Measurements from ENCODE around the gene HOXA3. TPM values are rescaled to one million over a fixed set of nuclear protein-coding genes. Genes with fewer than 3 reads are reported as not detected.

The HOXA3 gene
- total RNA-seq, 1 donor from 2014 or later = not detected

GRCh38 chr7:27091941-27092818 lies 60.2 kb downstream of the HOXA3 start:
- H3K27me3 Mint-ChIP-seq (ENCODE audit: low read depth, unreplicated experiment) = peaks cover 91% of the 10 kb centered on the region
- H3K27me3 ChIP-seq (ENCODE audit: insufficient read depth, low read length) = peaks cover 79% of the 10 kb centered on the region
- no peak for FAIRE-seq

GRCh38 chr7:27091105-27091504 lies 61.3 kb downstream of the HOXA3 start:
- no peak for TF ChIP-seq EZH2 (IDR thresholded peaks at IDR 0.05; ENCODE audit: insufficient read depth, low read length)
- no peak for TF ChIP-seq CTCF (IDR thresholded peaks at IDR 0.05; ENCODE audit: insufficient read depth, low read depth, low read length)
- H3K36me3 ChIP-seq (ENCODE audit: insufficient read depth, low read length) = no peaks in the 10 kb centered on the region
- H3K27ac Mint-ChIP-seq (ENCODE audit: unreplicated experiment) = no peak overlapping the region
- no peak overlapping the region for H3K27ac ChIP-seq (ENCODE audit: low read depth, low read length)
- H3K4me2 ChIP-seq (ENCODE audit: low read length) = no peak overlapping the region
- FAIRE-seq (no peak), DNase-seq (ENCODE audit: low read depth) (no peak)
- H3K4me3 Mint-ChIP-seq (ENCODE audit: unreplicated experiment) = no peak overlapping the region
- H4K20me1 ChIP-seq (ENCODE audit: insufficient read depth, low read length) = no peaks in the 10 kb centered on the region
- H2AFZ ChIP-seq (ENCODE audit: low read depth, low read length) = no peak overlapping the region
- H3K4me1 ChIP-seq (ENCODE audit: insufficient read depth, low read length) = no peaks in the 10 kb centered on the region
- no peak overlapping the region for H3K9ac ChIP-seq (ENCODE audit: low read length)
- no peaks in the 10 kb centered on the region for H3K36me3 Mint-ChIP-seq (ENCODE audit: low read depth, unreplicated experiment)
- H3K79me2 ChIP-seq (ENCODE audit: insufficient read depth, low read length) = no peaks in the 10 kb centered on the region
- H3K4me1 Mint-ChIP-seq (ENCODE audit: low read depth, unreplicated experiment) = no peaks in the 10 kb centered on the region
- no peak overlapping the region for H3K4me3 ChIP-seq (ENCODE audit: insufficient read depth, low read depth, low read length)
- no peaks in the 10 kb centered on the region for H3K9me3 ChIP-seq (ENCODE audit: insufficient read depth, low read depth, low read length)
- peaks cover 93% of the 10 kb centered on the region for H3K27me3 Mint-ChIP-seq (ENCODE audit: low read depth, unreplicated experiment)
- peaks cover 72% of the 10 kb centered on the region for H3K27me3 ChIP-seq (ENCODE audit: insufficient read depth, low read length)
- H3K9me3 Mint-ChIP-seq (ENCODE audit: unreplicated experiment) = peaks cover 30% of the 10 kb centered on the region

More at GRCh38 chr7:27091941-27092818, 60.2 kb downstream of the HOXA3 start:
- H3K4me3 Mint-ChIP-seq (ENCODE audit: unreplicated experiment) = no peak overlapping the region
- no peak overlapping the region for H3K27ac Mint-ChIP-seq (ENCODE audit: unreplicated experiment)
- Histone ChIP-seq H3K36me3 (ENCODE audit: insufficient read depth, low read length) (no peaks in the 10 kb centered on the region), H3K9me3 (ENCODE audit: insufficient read depth, low read depth, low read length) (no peaks in the 10 kb centered on the region), H3K4me2 (ENCODE audit: low read length) (no peak overlapping the region), H3K4me1 (ENCODE audit: insufficient read depth, low read length) (no peaks in the 10 kb centered on the region), H4K20me1 (ENCODE audit: insufficient read depth, low read length) (peaks cover 2% of the 10 kb centered on the region), H2AFZ (ENCODE audit: low read depth, low read length) (no peak overlapping the region), H3K4me3 (ENCODE audit: insufficient read depth, low read depth, low read length) (no peak overlapping the region), H3K27ac (ENCODE audit: low read depth, low read length) (no peak overlapping the region), H3K9ac (ENCODE audit: low read length) (no peak overlapping the region), H3K79me2 (ENCODE audit: insufficient read depth, low read length) (peaks cover 9% of the 10 kb centered on the region)
- H3K9me3 Mint-ChIP-seq (ENCODE audit: unreplicated experiment) = peaks cover 31% of the 10 kb centered on the region
- TF ChIP-seq CTCF (IDR thresholded peaks at IDR 0.05; ENCODE audit: insufficient read depth, low read depth, low read length) (no peak), EZH2 (IDR thresholded peaks at IDR 0.05; ENCODE audit: insufficient read depth, low read length) (no peak)
- no peaks in the 10 kb centered on the region for H3K4me1 Mint-ChIP-seq (ENCODE audit: low read depth, unreplicated experiment)
- no peaks in the 10 kb centered on the region for H3K36me3 Mint-ChIP-seq (ENCODE audit: low read depth, unreplicated experiment)
- DNase-seq (ENCODE audit: low read depth) = no peak
